Activated CD4-positive, alpha-beta T cell treated with anti-CD3 and anti-CD28 coated beads for 36 hours (primary cell): ENCODE results near the gene ARRDC1. TPM values are rescaled to one million over a fixed set of nuclear protein-coding genes. Genes with fewer than 3 reads are reported as not detected.

Experiments used
- ATAC-seq: fragments of 200-7000 bp; cut with Tn5 transposase; one replicate; pipeline ENCODE4 v1.10.0; 2021; ENCODE audit warnings: mild to moderate bottlenecking, moderate library complexity
- CTCF ChIA-PET: fragments of 350-600 bp; sonication (Branson Sonifier 250); formaldehyde crosslinking; loops from one replicate; lab custom pipeline; 2021; ENCODE audit warnings: antibody characterized with exemption; lab: Charles Lee
- POLR2A ChIA-PET: fragments of 350-600 bp; sonication (Branson Sonifier 250); formaldehyde crosslinking; loops from one replicate; lab custom pipeline; 2021; ENCODE audit warnings: antibody characterized with exemption, inconsistent platforms; lab: Charles Lee
- DNase-seq: peaks from one replicate; pipeline ENCODE4 v3.0.0-alpha.2; 2020
- H3K27ac Mint-ChIP-seq: one replicate; pipeline ENCODE4 v1.8.0; 2021; ENCODE audit warnings: mixed read lengths
- H3K27me3 Mint-ChIP-seq: one replicate; pipeline ENCODE4 v1.8.0; 2021; ENCODE audit warnings: mixed read lengths
- H3K36me3 Mint-ChIP-seq: one replicate; pipeline ENCODE4 v1.8.0; 2021; ENCODE audit warnings: low read depth, mixed read lengths
- H3K4me1 Mint-ChIP-seq: one replicate; pipeline ENCODE4 v1.8.0; 2021; ENCODE audit warnings: mixed read lengths
- H3K4me3 Mint-ChIP-seq: one replicate; pipeline ENCODE4 v1.8.0; 2021; ENCODE audit warnings: mild to moderate bottlenecking, moderate library complexity, mixed read lengths
- H3K9me3 Mint-ChIP-seq: one replicate; pipeline ENCODE4 v1.8.0; 2021; ENCODE audit warnings: low read depth, mixed read lengths
- intact Hi-C, 2 experiments: fragments of 100-400 bp; cut with DNase I in 1 of 2; cut with micrococcal nuclease in 1 of 2; formaldehyde crosslinking; loops; one replicate each; pipeline versions ENCODE4 v1.14.2 to v1.15.1; 2022 to 2024; cut with DNase I, micrococcal nuclease
- total RNA-seq, 2 experiments: library from RNA; stranded (reverse); gene quantifications; one replicate each; pipeline ENCODE4 v1.2.3, GENCODE V29; 2021

Gene ARRDC1
- total RNA-seq, 2 experiments from 2014 or later = 32.4 to 41.6 TPM

DNA sequence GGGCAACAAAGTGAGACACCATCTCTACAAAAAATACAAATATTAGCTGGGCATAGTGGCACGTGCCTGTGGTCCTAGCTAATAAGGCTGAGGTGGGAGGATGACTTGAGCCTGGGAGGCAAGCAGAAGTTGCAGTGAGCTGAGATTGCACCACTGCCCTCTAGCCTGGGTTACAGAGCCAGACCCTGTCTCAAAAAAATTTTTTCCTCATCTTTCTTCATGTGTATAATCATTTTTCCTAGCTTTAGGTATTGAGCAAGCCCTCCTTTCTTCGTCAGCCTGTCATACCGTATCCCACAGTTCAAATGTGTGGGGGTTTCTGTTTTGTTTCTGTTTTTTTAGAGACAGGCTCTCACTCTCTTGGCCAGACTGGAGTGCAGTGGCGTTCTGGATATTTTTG lies 54.7 kb downstream of the ARRDC1 start:
- no peak for DNase-seq
- H3K4me1 Mint-ChIP-seq = peaks cover 29% of the 10 kb centered on the region
- H3K9me3 Mint-ChIP-seq = no peaks in the 10 kb centered on the region
- no peaks in the 10 kb centered on the region for H3K27me3 Mint-ChIP-seq
- POLR2A ChIA-PET = no interaction called here
- H3K27ac Mint-ChIP-seq = no peak overlapping the region
- H3K4me3 Mint-ChIP-seq = no peak overlapping the region
- intact Hi-C loops = no loop called here
- CTCF ChIA-PET = interaction anchor here (0.6 to 1.1 kb wide), 4 partner anchors 11 to 49 kb away, joined by 3 to 4 read pairs (median 3); no protein-coding TSS in a partner anchor
- peaks cover 4% of the 10 kb centered on the region for H3K36me3 Mint-ChIP-seq
- ATAC-seq = no peak

DNA sequence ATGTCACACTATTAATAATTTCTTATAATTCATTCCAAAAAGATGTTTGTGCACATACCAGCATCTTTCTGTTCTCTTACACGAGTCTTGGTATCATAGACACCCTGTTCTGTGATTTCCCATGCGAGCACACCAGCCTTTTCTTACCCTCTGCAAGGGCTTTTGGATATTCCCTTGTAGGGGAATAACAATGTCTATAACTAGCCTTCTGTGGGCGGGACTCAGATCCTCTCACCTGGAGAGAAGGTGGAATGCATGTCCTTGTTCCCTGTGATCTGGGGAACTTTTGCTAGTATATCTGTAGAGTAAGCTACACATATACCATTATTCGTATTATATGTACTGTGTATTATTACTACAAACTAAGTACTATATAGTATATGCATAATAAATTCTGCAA lies 58.1 kb downstream of the ARRDC1 start:
- ATAC-seq (no peak), DNase-seq (no peak)
- Mint-ChIP-seq H3K36me3 (peaks cover 7% of the 10 kb centered on the region), H3K27me3 (no peaks in the 10 kb centered on the region), H3K4me1 (peaks cover 40% of the 10 kb centered on the region), H3K27ac (no peak overlapping the region), H3K9me3 (no peaks in the 10 kb centered on the region), H3K4me3 (no peak overlapping the region)
- POLR2A ChIA-PET = no interaction called here
- intact Hi-C loops = no loop called here
- CTCF ChIA-PET = interaction anchor here (1.7 kb wide), 1 partner anchor 10 kb away, joined by 4 read pairs; no protein-coding TSS in a partner anchor

- peaks cover 11% of the 10 kb centered on the region for H3K36me3 Mint-ChIP-seq
- CTCF ChIA-PET = interaction anchor here (1.6 kb wide), 1 partner anchor 8 kb away, joined by 5 read pairs; no protein-coding TSS in a partner anchor
- peaks cover 39% of the 10 kb centered on the region for H3K4me1 Mint-ChIP-seq
- intact Hi-C loops = no loop called here
- H3K27ac Mint-ChIP-seq = no peak overlapping the region
- H3K27me3 Mint-ChIP-seq = no peaks in the 10 kb centered on the region
- no peak for DNase-seq
- POLR2A ChIA-PET = no interaction called here
- no peaks in the 10 kb centered on the region for H3K9me3 Mint-ChIP-seq
- ATAC-seq = no peak
- no peak overlapping the region for H3K4me3 Mint-ChIP-seq
These were observed 59.2 kb downstream of the ARRDC1 start for GRCh38 chr9:137664676-137665075.

Other genes starting within 250 kb of the ARRDC1 start
- gene EXD3, start 182.5 kb upstream of the ARRDC1 start, total RNA-seq = 1 to 10 TPM; 6.7 to 7.1 TPM
- 1 to 10 TPM in 1 of 2 experiments, under 1 TPM in 1; 0.97 to 1.7 TPM for gene NOXA1, start 182.3 kb upstream of the ARRDC1 start, total RNA-seq
- gene ENTPD8, start 164.3 kb upstream of the ARRDC1 start, total RNA-seq = not detected
- 10 to 100 TPM; 63.6 to 65.0 TPM for gene NSMF, start 146.4 kb upstream of the ARRDC1 start, total RNA-seq
- gene PNPLA7, start 55.3 kb upstream of the ARRDC1 start, total RNA-seq = 1 to 10 TPM; 3.1 to 3.6 TPM
- gene MRPL41, start 53.8 kb upstream of the ARRDC1 start, total RNA-seq = 10 to 100 TPM; 20.9 to 26.8 TPM
- gene DPH7, start 26.8 kb upstream of the ARRDC1 start, total RNA-seq = 10 to 100 TPM; 23.5 to 29.1 TPM
- gene ZMYND19, start 15.2 kb upstream of the ARRDC1 start, total RNA-seq = 10 to 100 TPM; 36.2 to 43.0 TPM
- gene EHMT1, start 13.3 kb downstream of the ARRDC1 start, total RNA-seq = 10 to 100 TPM; 66.6 to 76.7 TPM